GM18520 (cell line): Measurements from ENCODE around the gene GPR137B.
"Not testable (repeated sequence)": the region's sequence is repeated elsewhere in the genome, so short reads cannot be mapped to it uniquely, and the experiment has no call there.

Source experiments
- ATAC-seq: cut with Tn5 transposase; IDR thresholded peaks from one replicate; pipeline ENCODE4 v1.9.1; 2021; ENCODE audit not compliant: unreplicated experiment

GPR137B gene

GRCh38 chr1:236144033-236144432, 1.7 kb downstream of the GPR137B start:
- no peak for ATAC-seq

- peak; percentile 31 for ATAC-seq
Measured at GRCh38 chr1:236144446-236145150, 2.3 kb downstream of the GPR137B start.

GRCh38 chr1:236147068-236147467, 4.7 kb downstream of the GPR137B start:
- ATAC-seq = no peak

GRCh38 chr1:236147521-236148469, 5.5 kb downstream of the GPR137B start:
- ATAC-seq = no peak

- no peak for ATAC-seq
Measured at GRCh38 chr1:236148470-236148845, 6.1 kb downstream of the GPR137B start.

GRCh38 chr1:236149003-236149595, 6.8 kb downstream of the GPR137B start:
- no peak for ATAC-seq

- ATAC-seq = no peak
Measured at GRCh38 chr1:236149696-236150228, 7.4 kb downstream of the GPR137B start.

GRCh38 chr1:236150311-236150955, 8.1 kb downstream of the GPR137B start:
- ATAC-seq = no peak

- no peak for ATAC-seq
Measured at GRCh38 chr1:236150986-236151385, 8.6 kb downstream of the GPR137B start.

- ATAC-seq = no peak
Measured at GRCh38 chr1:236151739-236152424, 9.5 kb downstream of the GPR137B start.

GRCh38 chr1:236154126-236154525, 11.8 kb downstream of the GPR137B start:
- no peak for ATAC-seq

GRCh38 chr1:236154671-236155398, 12.5 kb downstream of the GPR137B start:
- no peak for ATAC-seq

GRCh38 chr1:236155399-236155767, 13.0 kb downstream of the GPR137B start:
- no peak for ATAC-seq

- no peak for ATAC-seq
Measured at GRCh38 chr1:236155841-236156503, 13.6 kb downstream of the GPR137B start.

- peak; percentile 67 for ATAC-seq
Measured at GRCh38 chr1:236156512-236157208, 14.3 kb downstream of the GPR137B start.

GRCh38 chr1:236158072-236158471, 15.7 kb downstream of the GPR137B start:
- not testable (repeated sequence) for ATAC-seq

GRCh38 chr1:236158719-236159118, 16.4 kb downstream of the GPR137B start:
- ATAC-seq = no peak

- peak; percentile 38 for ATAC-seq
Measured at GRCh38 chr1:236159704-236160539, 17.6 kb downstream of the GPR137B start.
